Stimulated activated CD8-positive, alpha-beta memory T cell treated with anti-CD3 and anti-CD28 coated beads, Interleukin-12 subunit alpha, Interleukin-12 subunit beta, amount 100 ng/mL, for 24 hours (primary cell): Measurements from ENCODE around the gene FOXO3.

Source experiments
- DNase-seq: peaks from one replicate; pipeline ENCODE4 v3.0.0-alpha.2; 2020; ENCODE audit errors: extremely low read depth

FOXO3 gene

GRCh38 chr6:108576709-108577108 is 16.0 kb downstream of the FOXO3 start:
- no peak for DNase-seq

DNA sequence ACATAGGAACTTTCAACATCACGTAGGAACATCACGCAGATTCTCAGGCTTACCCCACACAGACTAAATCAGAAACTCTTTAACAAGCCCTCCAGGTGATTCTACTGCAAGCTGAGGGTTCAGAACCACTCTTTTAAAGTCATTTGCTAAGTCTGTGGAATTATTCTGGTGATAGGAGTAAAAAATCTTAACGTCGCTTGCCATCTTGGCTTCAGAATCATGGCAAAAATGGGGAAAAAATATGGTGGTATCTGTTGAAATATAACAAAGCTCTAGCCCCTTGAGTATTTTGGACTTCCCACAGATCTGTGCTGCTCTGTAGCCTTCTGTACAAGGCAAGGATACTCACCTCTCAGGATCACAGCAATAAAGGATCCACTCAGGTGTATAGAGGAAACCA is 17.4 kb downstream of the FOXO3 start:
- DNase-seq: no peak

GRCh38 chr6:108578595-108579327 is 18.0 kb downstream of the FOXO3 start:
- no peak for DNase-seq

DNA sequence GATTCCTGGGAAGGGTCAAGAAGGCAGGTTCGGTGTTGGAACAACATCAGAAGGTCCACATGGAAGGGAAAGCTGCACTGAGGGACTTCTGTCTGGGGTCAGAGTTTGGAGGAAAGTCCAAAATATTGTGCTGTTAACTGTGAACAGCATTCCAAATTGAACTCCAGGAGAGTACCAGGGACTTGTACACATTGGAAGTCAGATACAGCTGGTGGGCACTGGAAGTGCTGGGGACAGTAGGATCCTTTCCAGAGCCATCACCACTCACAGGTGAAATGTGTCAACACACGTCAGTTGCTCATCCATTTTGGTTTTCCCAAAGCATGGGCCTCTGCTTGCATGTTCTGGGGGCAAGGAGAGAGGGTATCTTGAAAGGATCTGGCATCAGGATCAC is 18.6 kb downstream of the FOXO3 start:
- no peak for DNase-seq

DNA sequence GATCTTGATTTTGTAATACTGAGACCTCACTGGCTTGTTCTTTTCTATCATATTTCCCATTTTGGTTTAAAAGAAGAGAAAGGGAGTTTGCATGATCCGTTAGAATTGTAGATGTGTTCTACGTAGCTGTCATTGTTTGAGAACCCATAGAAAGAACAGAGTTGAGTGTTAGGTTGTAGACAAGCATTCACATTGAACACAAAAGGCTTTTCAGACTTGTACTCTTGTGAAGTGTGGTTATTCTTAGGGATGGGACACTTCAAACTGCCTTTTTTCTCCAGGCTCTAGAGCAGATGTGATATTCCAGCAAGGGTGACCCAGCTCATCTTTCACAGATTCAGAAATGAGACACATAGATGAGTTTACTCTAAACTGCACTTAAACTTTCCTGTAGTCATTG is 19.9 kb downstream of the FOXO3 start:
- DNase-seq: no peak

DNA sequence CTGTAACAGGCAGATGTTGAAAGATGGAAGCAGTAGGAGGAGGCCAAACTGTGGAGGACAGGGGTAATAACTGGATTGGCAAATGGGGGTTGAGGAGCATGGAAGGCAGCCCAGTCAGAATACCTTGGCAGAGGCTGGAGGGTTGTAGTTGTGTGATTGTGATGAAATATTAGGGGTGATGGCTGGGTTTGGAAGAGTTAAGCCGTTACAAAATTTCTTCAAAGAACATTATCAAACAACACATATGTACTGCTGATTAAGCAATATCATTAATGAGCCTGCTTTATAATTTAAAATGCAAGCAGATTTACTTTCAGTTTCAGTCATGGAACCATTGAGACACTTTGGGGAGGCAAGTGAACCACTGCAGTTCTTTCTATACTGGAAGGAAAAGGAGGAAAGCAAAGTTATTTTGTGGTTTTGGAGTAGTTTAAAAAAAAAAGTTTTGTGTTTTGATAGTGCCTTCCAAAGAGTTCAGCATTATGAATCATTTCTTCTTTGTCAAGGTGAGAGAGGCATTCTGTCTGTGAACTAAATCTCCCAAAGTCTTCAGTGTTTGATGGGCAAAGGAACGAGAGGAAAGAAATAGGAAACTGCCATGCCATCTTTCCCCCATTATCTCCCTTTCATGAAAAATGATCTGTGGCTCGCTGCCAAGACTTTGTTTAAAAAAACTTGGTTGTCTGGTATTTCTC is 20.7 kb downstream of the FOXO3 start:
- no peak for DNase-seq

- DNase-seq: no peak
These were observed 21.3 kb downstream of the FOXO3 start for GRCh38 chr6:108581932-108582475.

GRCh38 chr6:108582618-108583017 is 21.9 kb downstream of the FOXO3 start:
- DNase-seq: no peak

- no peak for DNase-seq
These were observed 23.6 kb downstream of the FOXO3 start for GRCh38 chr6:108584323-108584722.

GRCh38 chr6:108585359-108585758 is 24.6 kb downstream of the FOXO3 start:
- DNase-seq: no peak

- no peak for DNase-seq
These were observed 25.3 kb downstream of the FOXO3 start for GRCh38 chr6:108585921-108586536.

GRCh38 chr6:108587258-108588059 is 26.7 kb downstream of the FOXO3 start:
- DNase-seq: no peak

- DNase-seq: no peak
These were observed 27.9 kb downstream of the FOXO3 start for GRCh38 chr6:108588586-108588985.

- DNase-seq: no peak
These were observed 28.6 kb downstream of the FOXO3 start for GRCh38 chr6:108589244-108589791.

DNA sequence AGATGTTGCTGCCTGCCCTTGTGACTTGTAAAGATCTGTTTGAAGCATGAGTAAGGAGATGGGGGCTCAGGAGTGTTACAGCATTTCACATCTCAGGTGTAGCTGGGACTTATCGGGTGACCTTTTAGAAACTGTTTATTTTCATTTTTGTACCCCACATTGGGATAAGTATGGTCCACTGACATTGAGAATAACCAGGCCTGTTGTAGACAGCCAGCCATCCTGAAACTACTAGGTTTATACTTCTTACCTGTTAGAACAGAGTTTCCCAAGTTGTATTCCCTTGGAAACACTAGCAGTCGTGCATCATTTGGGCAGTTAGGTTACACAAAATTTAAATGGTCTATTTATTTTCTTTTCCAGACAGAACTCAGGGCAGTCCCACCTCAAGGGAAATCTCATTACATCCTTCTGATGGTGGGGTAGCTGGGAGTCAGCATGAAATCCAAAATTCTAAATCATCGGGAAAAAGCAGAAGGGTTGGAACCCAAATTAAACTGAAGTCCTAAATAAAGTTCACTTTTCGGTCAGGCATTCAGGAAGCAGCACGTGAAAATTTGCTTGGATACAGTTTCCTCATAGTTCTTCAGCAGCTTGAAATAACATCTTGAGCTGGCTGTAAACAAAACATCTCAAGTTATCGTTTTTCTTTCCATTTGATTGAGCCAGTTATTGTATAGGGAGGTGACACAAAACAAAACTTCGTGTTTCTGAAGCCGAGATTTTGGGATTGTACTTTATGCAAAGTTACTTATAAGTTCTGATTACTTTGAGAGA is 30.5 kb downstream of the FOXO3 start:
- DNase-seq: no peak

DNA sequence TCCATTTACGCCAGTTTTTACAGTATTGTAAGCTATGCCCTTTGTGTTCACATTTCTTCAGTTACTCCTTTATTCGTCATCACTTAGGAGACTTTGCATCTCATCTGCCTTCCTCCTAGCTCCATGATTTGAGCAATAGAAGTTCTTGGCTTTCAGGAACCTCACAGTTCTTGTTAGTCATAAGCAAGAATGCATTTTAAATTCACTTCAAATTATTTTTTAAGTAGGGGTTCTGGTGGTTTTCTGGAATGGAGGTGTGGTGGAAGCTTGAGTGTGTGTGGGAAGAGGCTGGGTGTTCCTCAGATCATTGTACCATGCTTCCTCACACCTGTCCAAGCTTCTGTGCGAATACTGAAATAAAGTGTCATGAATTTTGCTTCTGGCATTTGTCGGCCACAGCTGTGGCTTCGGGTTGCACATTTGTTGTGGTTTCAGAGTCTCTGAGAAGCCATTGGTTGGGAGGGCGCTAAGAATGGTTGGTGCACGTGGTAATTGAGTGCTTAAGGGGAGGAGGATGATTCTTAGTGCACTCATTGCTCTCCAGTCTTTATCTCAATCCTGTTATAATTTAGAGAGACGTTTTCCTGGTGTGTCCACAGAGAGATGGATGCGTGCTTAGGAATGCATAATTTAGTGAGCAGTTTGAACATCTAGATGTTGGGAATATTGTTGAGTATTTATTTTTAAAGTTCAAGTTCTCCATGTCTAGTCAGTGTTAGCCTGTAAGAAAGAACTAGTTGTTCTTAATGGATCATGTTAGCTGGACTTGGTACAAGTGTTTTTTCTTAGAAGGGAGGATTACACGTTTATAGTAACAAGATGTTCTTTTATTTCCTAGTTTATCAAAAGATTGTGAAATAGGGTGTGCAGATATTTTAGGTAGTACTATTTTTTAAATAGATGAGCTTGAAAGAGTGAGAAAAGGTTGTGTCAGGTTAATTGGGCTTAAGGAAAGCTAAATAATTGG is 31.9 kb downstream of the FOXO3 start:
- DNase-seq: no peak

GRCh38 chr6:108594151-108594550 is 33.4 kb downstream of the FOXO3 start:
- DNase-seq: no peak

GRCh38 chr6:108594640-108595039 is 33.9 kb downstream of the FOXO3 start:
- DNase-seq: no peak

DNA sequence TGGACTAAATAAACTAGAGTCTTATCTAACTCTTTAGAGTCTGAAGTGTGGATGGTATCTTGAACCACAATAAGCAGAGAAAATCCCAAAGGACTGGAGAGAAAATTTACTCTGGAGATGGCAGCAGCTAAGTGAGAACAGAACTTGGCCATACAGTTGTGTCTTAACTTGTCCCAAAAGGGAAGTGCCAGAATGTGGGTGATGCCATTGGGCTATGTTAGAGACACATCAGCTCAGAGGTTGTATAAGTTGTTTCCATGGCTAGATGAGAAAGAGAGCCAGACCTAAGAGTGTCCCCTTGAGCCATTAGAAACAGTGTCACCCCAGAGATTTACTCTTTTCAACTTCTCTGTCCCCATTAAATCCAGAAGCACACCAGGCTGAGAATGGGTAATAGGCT is 36.2 kb downstream of the FOXO3 start:
- no peak for DNase-seq
